ENCODE results near the gene CFDP1.

Gene CFDP1

DNA sequence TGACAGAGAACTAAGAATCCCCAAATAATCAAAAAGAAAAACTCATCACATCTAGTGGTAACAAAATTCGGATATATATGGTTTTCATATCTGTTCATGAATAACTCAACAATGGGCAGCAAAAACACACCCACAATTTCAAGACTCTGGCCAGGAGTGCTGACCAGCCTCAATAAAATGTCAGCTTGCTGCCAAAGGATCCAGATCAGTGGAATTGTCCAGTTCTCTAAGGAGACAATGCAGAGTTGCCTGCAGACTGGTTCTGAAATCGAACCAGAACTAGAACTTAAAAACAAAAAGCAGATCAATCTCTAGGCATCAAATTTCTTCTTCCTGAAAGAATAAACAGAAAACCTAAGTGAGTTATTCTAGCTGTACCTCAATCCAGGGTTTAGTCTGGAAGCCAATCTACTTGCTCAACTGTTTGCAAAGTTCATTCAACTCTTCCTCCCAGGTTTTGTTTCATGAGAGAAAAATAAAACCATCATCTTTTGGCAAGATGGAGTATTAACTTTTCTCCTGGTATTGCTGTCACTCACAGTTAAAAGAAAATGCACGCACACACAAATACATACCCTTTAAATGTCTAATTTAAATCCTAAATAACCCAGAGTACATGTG is 61.0 kb downstream of the CFDP1 start:
- DNase-seq (ENCODE audit: low read depth in 2 of 2), result no peak

DNA sequence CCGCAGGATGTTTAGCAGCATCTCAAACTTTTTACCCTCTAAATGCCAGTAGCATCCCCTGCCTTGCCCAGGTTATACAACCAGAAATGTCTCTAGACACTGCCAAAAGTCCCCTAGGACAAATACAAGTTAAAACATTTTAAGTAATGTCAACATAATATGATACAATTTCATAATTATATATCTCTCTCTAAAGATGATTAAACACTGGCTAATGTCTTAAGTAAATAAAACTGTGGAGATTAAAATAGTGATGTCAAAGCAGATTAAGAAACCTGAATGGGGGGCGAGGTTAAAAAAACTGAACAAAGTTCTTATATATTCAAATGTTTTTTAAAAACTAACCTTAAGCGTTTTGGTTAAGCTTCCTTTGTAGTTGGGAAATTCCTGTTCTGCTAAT is 62.1 kb downstream of the CFDP1 start:
- no peak for DNase-seq (ENCODE audit: low read depth in 2 of 2)

DNA sequence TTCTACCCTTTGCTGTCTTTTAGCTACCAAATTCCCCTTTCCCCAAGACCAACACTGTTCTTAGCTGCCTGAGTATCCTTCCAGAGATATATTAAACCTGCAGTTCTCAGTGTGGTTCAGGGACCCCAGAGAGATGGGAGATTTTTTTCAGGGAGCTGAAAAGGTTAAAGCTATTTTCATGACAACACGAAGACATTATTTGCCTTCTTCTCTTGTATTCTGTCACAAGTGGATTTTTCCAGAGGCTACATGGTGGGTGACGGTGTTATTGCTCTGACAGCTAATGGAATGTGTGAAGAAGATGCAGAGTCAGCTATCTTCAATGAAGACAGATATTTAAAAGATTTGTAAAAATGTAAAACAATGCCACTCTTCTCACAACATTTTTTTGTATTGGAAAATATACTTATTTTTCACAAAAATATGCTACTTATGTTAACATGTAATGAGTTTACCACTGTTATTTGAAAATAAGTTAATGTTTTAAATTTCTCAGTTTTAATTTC is 69.0 kb downstream of the CFDP1 start:
- DNase-seq (ENCODE audit: low read depth in 2 of 2), result no peak

DNA sequence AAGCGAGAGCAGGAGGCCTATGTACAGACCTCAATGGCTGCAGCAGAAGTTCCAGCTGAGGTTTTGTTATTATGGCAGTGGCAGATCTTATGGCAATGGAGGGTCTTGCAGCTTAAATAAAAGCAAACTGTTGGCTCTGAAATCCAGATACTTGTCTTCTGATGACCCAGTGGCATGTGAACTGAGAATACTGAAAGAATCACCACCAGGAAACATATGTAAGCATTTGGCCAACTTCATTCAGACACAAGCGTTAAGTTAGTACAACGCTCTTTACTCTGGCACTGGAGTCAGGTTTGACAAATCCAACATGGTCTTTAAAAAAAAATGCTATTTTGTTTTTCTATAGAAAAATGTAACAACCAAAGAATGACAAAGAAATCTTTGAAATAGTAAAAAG is 70.5 kb downstream of the CFDP1 start:
- no peak for DNase-seq (ENCODE audit: low read depth in 2 of 2)

DNA sequence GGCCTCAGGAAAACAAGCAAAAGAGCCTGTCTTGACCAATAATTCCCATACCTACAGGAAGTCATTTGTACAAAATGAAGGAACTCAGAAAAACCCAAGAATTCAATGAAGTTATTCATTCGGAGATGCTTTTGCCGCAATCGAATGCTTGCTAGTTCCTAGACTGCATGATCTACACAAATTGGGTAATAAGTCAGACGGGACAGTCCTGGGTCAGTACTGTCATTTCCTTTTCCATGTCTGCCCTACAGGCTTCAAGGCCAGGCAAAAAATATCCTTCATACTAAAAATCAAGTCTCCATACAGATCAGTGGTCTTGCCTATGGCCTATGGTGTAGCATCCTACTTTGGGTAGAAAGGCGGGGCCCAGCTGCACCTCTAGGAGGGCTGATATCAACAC is 71.4 kb downstream of the CFDP1 start:
- no peak for DNase-seq (ENCODE audit: low read depth in 2 of 2)

DNA sequence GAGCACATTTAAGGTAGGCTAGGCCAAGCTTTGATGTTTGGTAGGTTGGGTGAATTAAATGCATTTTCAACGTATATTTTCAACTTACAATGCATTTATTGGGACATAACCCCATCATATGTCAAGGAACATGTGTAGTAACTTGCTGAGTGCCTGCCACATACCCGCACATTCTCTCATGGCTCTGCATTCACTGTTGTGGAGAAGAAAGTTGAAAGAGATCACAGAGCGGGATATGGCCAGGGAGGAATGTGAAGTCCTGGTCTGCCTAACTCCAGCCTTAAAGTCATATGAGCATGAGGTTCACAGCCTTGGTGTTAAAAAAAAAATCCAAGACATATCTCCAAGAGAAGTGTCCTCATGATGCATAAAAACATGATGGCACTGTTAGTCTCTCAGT is 79.1 kb downstream of the CFDP1 start:
- DNase-seq (ENCODE audit: low read depth in 2 of 2), result no peak

DNA sequence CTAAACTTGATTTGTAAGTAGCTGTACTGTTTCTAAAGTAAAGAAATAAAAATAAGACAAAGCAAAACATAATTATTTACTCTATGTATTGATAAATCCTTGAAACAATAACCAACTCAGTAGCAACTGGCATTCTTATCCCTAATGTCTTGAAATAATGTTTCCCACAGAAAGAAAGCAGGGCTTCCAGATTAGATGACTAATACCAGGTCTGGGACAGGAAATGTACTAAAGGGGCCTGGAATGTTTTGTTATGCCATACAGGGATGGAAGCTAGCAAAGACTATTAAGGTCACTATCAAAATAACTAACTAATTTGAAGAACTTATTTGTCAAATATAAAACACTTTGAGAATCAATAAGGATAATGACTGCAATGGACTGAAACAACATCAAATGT is 82.1 kb downstream of the CFDP1 start:
- no peak for DNase-seq (ENCODE audit: low read depth in 2 of 2)

DNA sequence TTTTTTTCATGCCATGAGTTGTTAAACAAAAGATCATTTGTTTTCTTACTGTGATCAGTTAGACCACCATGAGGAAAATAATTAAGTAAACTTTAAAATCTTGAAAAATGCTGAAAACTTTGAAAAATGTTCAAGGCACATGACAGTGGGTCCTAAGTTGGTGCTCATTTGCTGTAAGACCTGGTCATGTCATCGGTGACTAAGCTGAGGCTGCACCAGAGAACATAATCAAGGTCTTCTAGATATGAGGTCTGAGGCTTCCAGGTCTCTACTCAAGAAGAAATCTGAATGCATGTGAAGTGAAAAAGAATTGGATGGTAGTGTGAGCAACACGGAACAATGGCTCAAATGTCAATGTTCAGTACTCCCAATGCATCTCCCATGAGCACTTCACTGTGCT is 87.6 kb downstream of the CFDP1 start:
- DNase-seq (ENCODE audit: low read depth in 2 of 2), result no peak

DNA sequence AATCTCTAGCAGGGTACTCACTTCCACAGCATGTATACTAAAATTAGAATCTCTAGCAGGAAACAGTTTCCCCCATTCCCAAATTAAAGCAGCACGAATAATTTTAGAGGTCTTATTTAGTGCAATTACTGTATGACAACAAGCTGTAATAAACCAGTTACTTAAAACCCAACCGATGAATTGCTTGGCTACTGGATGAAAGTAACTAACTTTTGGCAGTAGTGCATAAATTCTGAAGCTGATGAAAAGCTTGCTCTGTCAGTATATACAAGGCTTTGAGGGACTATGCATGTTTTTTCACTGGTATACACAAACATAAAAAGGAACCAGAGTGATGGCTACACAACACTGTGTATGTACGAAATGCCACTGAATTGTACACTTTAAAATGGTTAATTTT is 89.4 kb downstream of the CFDP1 start:
- no peak for DNase-seq (ENCODE audit: low read depth in 2 of 2)

DNA sequence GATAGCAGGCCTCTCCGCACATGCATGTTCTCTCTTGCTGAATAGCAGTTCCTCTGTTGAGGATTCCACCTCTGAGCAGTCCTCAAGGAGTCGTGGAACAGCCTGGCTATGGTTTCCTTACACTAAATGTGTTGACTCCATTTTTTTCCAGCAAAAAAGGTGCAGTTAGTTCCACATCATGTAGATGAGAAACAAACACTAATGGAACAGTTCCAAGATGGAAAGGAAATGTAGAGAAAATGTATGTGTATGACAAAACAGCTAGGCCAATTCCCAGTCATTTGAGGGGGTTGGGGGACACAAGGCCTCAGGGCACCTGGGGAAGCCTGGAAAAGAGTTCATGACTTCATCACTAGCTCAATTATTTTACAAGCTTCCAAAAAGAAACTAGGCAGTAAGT is 90.0 kb downstream of the CFDP1 start:
- DNase-seq (ENCODE audit: low read depth in 2 of 2), result no peak

DNA sequence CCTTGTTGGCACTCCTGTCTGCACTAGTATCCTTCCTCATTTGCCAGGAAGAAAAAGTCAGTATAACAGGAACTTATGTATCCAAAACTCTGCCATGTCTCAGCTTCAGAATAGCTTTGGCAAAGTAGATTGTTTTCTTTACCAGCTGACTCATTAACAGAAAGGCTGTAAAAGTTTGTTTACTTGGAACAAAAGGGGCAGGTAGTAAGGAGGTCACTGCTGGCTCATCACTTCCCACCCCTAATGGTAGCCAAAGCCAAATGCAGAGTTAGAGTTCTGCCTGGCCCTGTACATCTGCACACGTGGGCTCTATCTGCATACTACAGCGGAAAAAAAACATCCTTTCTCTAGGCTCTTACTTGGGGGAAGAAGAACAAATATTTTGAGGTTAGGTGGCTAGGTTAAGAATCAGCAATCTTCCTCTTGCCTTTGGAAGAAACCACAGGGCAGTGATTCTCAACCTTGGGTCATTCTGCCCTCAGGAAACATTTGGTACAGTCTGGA is 90.9 kb downstream of the CFDP1 start:
- no peak for DNase-seq (ENCODE audit: low read depth in 2 of 2)

DNA sequence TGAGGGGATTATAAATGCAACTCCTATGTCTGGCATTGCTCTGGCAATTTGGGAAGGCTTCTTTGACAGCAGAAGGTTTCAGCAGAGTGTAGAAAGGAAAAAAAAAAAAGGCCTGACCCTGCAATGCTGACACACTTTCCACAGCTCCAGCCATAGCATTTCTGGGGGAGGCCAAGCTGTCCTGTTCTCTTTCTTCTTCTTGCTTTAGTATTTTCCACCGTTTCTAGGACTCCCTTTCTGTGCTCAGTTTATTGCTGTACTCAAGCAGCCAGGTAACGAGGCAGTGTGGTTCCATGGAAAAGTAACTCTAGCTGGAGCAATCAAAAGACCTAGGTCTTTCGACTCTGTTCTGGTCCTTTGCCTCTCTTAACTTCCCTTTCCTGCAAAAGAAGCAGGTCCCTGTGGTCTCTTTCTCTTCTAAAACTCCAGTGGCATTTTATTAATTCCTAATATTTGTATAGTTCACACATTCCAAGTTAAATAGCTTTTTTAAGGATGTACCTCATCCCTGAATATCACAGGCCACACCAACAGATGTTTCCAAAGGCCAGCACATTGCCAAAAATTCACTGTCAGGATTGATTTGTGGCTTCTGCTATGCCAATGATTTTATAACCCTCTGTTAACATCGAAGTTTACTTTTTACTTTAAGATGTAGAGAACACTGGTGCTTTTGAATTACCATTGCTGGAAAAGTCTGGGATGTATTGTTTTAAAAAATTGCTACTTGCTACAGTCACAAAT is 91.6 kb downstream of the CFDP1 start:
- DNase-seq (ENCODE audit: low read depth in 2 of 2), result no peak

DNA sequence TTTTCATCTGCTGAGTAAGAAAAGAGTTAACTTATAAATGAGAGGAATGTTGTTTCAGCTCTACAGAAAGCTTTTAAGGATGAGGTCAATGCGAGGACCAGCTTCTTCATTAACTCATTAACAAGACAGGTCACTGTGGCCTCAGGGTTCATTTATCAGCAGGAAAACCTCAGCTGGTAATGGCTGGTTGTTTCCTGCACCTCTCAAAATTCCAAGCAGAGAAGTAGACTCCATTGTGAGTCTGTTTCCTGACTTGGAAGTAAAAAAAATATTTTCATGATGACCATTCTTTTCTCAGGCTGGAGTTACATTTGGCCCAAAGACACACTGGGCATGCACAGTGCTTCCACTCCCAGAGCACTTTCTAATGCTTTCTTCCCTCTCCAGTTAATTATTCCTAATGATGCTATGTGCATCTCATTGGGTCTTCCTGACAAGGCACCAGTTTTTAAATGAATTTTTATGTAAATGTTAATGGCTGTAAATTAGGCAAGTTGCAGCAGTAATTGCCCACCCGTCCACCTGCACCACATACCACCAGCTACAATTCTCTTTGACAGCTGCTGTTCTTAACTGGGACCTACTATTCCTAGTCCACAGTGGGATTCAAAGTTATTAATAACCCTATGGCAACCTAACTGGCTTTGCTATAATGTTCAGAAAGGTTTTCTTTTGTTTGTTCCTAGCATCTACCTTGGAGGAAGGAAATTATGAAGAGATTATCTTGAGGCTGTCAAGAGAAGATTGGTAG is 92.4 kb downstream of the CFDP1 start:
- no peak for DNase-seq (ENCODE audit: low read depth in 2 of 2)

DNA sequence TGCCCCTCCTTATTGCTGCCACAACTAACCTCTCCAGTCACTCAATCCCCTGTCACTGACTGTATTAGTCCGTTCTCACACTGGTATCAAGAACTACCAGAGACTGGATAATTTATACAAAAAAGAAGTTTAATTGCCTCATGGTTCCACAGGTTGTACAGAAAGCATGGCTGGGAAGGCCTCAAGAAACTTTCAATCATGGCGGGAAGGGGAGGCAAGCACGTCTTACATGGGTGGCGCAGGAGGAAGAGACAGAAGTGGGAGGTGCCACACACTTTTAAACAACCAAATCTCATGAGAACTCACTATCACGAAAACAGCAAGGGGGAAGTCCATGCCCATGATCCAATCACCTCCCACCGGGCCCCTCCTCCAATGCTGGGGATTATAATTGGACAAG is 95.9 kb downstream of the CFDP1 start:
- no peak for DNase-seq (ENCODE audit: low read depth in 2 of 2)

DNA sequence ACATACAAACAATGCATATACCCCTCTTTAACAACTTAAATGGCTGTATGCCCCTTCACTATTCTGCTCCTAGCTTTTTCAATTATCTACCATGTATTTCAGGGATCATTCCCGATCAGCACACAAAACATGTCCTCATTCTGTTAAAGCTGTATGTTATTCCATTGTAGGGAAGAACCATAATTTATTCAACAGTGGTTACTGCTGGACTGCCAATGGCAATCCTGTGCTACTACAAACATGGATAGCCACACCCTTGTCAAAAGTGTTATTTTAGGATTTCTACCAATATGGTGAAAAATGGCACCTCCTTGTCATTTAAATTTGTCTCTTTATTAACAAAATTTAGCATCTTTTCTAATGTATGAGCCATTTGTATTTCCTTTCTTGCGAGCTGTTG is 96.8 kb downstream of the CFDP1 start:
- no peak for DNase-seq (ENCODE audit: low read depth in 2 of 2)

DNA sequence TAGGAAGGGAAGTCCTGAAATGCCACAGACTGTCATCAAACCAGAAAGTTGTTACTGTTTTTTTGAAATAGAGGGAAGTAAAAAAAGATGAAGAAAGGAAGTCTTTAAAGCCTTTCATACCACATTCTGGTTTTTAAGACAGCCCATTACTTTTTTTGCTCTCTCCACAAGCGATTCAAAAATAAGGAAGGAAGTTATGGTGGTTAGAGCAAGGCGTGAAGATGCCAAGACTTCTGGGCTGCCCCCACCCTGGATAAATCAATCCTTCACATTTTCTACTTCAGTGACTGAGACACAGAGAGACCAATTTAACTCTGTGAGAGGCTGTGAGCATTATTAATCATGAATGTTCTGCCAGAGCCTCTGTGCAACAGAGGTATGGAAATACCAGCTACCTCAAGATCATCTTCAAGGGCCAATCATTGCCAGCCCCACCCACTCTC is 99.6 kb downstream of the CFDP1 start:
- DNase-seq (ENCODE audit: low read depth in 2 of 2), result no peak

DNA sequence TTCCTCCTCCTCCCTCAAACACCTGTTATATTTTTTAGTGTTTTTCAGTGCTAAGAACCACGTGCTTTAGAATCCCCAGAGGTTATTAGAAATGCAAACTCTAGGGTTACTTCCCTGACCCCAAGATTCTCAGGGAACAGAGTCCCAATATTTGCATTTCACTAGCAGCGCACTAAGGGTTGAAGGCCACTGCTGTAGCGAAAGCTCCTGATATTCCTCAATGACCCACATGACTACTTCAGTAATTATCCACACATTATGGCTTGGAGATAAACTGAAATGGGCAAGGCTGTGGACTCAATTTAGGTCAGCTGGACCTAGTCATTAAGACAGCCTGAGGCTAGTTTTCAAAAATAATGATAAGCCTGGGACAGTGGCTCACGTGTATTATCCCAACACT is 103.4 kb downstream of the CFDP1 start:
- DNase-seq (ENCODE audit: low read depth in 2 of 2), result no peak

DNA sequence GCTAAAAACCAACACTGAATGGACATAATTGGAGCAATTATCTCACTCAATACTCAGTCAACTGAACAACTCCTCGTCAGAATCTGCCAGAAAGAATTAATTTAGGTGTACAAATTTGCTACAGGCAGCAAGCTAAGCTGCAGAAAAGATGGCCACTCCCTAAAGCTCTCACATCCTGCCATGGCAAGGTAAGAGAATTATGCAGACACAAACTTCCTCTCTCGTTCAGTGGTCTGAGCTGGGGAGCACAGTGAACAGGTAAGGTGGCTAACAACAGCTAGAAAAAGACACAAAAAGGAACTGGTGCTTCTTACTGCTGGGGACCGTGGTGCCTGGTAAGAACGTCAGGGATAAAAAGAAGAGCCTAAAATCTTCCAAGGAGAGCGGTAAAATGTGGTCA is 107.0 kb downstream of the CFDP1 start:
- DNase-seq (ENCODE audit: low read depth in 2 of 2), result no peak

DNA sequence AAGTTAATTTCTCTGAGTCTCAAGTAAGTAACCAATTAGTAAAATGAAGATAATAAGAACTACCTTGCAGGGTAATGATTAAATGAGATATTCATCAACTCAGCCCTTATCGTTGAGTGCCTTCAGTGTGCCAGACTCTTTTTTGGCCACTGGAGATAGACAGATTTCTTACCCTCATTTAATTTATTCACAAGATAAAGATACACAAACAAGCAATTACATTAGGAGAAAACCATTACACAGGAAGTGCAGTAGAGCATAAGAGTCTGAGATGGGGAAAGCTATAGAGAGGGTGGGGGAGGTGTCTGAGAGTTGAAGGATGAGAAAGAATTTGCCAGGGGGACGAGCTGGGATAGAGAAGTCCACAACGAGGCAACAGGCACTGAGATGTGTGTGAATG is 109.4 kb downstream of the CFDP1 start:
- DNase-seq (ENCODE audit: low read depth in 2 of 2), result no peak

DNA sequence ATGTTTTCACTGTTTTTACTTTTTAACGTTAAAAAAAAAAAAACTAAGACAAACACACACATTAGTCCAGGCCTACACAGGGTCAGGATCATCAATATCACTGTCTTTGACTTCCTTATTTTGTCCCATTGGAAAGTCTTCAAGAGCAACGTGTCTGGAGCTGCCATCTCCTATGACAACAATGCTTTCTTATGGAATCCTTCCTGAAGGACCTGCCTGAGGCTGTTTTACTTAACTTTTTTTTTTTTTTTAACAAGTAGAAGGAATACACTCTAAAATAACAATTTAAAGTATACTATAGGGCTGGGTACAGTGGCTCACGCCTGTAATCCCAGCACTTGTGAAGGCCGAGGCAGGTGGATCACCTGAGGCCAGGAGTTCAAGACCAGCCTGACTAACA is 110.1 kb downstream of the CFDP1 start:
- DNase-seq (ENCODE audit: low read depth in 2 of 2), result no peak

DNA sequence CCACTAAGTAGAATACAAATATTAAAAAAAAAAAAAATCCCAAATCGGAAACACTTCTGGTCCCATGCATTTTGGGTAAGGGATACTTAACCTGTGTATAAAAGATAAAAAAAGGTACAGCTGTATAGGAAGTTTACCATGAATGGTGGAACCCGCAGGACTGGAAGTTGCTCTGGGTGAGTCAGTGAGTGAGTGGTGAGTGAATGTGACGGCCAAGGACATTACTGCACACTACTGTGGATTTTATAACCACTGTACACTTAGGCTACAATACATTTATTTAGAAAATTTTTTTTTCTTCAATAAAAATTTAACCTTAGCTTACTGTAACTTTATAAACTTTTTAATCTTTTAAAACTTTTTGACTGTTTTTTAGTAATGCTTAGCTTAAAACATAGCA is 110.6 kb downstream of the CFDP1 start:
- no peak for DNase-seq (ENCODE audit: low read depth in 2 of 2)

DNA sequence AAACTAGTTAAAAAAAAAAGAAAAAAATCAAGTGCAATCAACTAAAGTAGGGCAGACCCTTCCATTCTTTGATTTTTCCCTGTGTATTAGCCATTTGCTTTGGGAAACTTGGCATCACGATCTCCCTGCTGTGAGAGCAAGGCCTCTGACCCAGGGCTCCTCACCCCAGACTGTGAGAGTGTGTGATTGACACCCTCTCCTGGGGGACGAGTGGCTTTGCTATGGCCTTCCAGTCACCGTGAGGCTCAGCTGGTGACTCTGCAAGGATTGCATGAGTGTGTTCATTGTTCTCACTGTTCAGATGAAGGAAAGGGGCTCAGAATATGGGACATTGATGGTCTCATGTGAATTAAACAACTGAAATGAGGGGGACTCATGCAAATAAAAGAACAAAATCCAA is 112.9 kb downstream of the CFDP1 start:
- no peak for DNase-seq (ENCODE audit: low read depth in 2 of 2)

All from stimulated activated CD4-positive, alpha-beta T cell treated with anti-CD3 and anti-CD28 coated beads, Interleukin-1b, Interleukin-23, amount 100 ng/mL, for 4 hours (primary cell).